Measurements from ENCODE around the gene CLIC5. TPM values are rescaled to one million over a fixed set of nuclear protein-coding genes. Genes with fewer than 3 reads are reported as not detected.
A peak's percentile ranks its signal among the peaks of the same experiment; 100 is the strongest.
"Not testable (repeated sequence)": the region's sequence is repeated elsewhere in the genome, so short reads cannot be mapped to it uniquely, and the experiment has no call there.

Gene CLIC5
- total RNA-seq, 1 donor, result not detected

GRCh38 chr6:45928721-45929305, 86.8 kb downstream of the CLIC5 start:
- H3K4me3 ChIP-seq (ENCODE audit: low read depth, low read length), result no peak overlapping the region
- no peak for TF ChIP-seq CTCF (IDR thresholded peaks at IDR 0.05; ENCODE audit: insufficient read depth, low read depth, low read length)
- DNase-seq (ENCODE audit: low read depth), result no peak

GRCh38 chr6:45927421-45928320, 88.0 kb downstream of the CLIC5 start:
- H3K4me3 ChIP-seq (ENCODE audit: low read depth, low read length), result no peak overlapping the region
- no peak for TF ChIP-seq CTCF (IDR thresholded peaks at IDR 0.05; ENCODE audit: insufficient read depth, low read depth, low read length)
- DNase-seq (ENCODE audit: low read depth), result no peak

GRCh38 chr6:45926423-45926822, 89.2 kb downstream of the CLIC5 start:
- H3K4me3 ChIP-seq (ENCODE audit: low read depth, low read length); DNase-seq (ENCODE audit: low read depth): not testable (repeated sequence)

GRCh38 chr6:45924763-45925342, 90.8 kb downstream of the CLIC5 start:
- no peak for DNase-seq (ENCODE audit: low read depth)
- no peak overlapping the region for H3K4me3 ChIP-seq (ENCODE audit: low read depth, low read length)
- no peak for TF ChIP-seq CTCF (IDR thresholded peaks at IDR 0.05; ENCODE audit: insufficient read depth, low read depth, low read length)

- no peak overlapping the region for H3K4me3 ChIP-seq (ENCODE audit: low read depth, low read length)
- no peak for TF ChIP-seq CTCF (IDR thresholded peaks at IDR 0.05; ENCODE audit: insufficient read depth, low read depth, low read length)
- peak; percentile 64 for DNase-seq (ENCODE audit: low read depth)
Measured at GRCh38 chr6:45923831-45924391, 91.7 kb downstream of the CLIC5 start.

- TF ChIP-seq CTCF (IDR thresholded peaks at IDR 0.05; ENCODE audit: insufficient read depth, low read depth, low read length), result peak; percentile 87
- DNase-seq (ENCODE audit: low read depth), result peak; percentile 81
- H3K4me3 ChIP-seq (ENCODE audit: low read depth, low read length), result no peak overlapping the region
Measured at GRCh38 chr6:45922728-45923351, 92.8 kb downstream of the CLIC5 start.
